Keratinocyte (primary cell): Measurements from ENCODE around the gene GABRR1.

Experiments
- EZH2 ChIP-seq: IDR thresholded peaks from one replicate; pipeline ENCODE4 v1.6.1; 2012; ENCODE audit warnings: inconsistent platforms, mild to moderate bottlenecking, low read length, moderate library complexity
- TF ChIP-seq, protein P1 (sequence below), 3 experiments: IDR thresholded peaks in 1 of 3; conservative IDR thresholded peaks in 1 of 3; optimal IDR thresholded peaks in 1 of 3; 2 replicates in 2 of 3; 3 replicates in 1 of 3; pipeline versions ENCODE3 to v1.5.1; 2011; ENCODE audit warnings: low read length in 3 of 3, mild to moderate bottlenecking in 3 of 3, moderate library complexity in 2 of 3, control low read depth in 1 of 3, inconsistent platforms in 1 of 3; ENCODE audit not compliant: insufficient read depth in 2 of 3; ENCODE audit errors: extremely low read depth in 1 of 3

DNA sequence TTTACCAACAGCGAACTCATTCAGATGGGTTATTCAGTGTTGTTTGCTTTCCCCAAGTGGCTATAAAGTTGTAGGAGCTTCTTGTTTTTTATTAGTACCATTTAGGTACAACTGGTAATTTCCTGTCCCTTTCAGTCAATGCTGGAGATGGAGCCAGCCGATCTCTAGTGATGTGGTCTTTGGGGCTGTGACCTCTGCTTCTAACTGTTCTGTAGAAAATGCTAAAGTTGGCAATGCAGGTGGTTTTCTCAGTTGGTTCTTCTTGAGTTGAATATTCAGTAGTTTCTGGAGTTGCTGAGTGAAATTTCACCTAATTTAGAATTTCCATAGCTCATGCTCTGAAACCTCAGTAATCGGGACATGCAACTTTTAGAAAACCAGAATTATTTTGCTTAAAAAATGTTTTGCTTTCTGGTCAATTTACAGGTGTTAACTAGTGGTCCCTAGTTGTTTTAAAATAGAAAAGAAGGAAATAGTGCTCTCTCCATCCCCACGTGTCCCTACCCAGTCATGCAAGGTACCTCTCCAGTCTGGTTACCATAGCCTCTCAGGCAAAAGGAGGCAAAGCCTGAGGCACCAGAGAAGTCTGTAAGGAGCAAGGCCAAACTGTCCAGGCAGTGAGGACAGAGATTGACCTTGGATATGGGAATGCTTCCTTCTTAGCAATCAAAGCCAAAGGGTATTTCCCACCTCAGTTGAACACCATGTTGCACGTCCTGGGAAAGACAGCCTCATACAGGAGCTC is 27.3 kb upstream of the GABRR1 start:
- TF ChIP-seq, protein P1, sequence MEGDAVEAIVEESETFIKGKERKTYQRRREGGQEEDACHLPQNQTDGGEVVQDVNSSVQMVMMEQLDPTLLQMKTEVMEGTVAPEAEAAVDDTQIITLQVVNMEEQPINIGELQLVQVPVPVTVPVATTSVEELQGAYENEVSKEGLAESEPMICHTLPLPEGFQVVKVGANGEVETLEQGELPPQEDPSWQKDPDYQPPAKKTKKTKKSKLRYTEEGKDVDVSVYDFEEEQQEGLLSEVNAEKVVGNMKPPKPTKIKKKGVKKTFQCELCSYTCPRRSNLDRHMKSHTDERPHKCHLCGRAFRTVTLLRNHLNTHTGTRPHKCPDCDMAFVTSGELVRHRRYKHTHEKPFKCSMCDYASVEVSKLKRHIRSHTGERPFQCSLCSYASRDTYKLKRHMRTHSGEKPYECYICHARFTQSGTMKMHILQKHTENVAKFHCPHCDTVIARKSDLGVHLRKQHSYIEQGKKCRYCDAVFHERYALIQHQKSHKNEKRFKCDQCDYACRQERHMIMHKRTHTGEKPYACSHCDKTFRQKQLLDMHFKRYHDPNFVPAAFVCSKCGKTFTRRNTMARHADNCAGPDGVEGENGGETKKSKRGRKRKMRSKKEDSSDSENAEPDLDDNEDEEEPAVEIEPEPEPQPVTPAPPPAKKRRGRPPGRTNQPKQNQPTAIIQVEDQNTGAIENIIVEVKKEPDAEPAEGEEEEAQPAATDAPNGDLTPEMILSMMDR (optimal IDR thresholded peaks at IDR 0.05 in 1 of 3, IDR thresholded peaks at IDR 0.05 in 1 of 3, conservative IDR thresholded peaks at IDR 0.05 in 1 of 3; ENCODE audit: extremely low read depth in 1 of 3, insufficient read depth in 2 of 3, low read length in 3 of 3) = no peak
- TF ChIP-seq EZH2 = no peak
